Loucy (cell line): Measurements from ENCODE around the gene PKNOX2.

Experiments used
- CTCF ChIP-seq: fragments of 200-600 bp; sonication (generic); conservative IDR thresholded peaks from 2 replicates; pipeline ENCODE4 v1.5.1; 2014; ENCODE audit warnings: mild to moderate bottlenecking, antibody characterized with exemption, low read length
- EZH2phosphoT487 ChIP-seq: fragments of 200-600 bp; IDR thresholded peaks from 2 replicates; pipeline ENCODE4 v1.6.1; 2018; ENCODE audit warnings: antibody characterized with exemption, mild to moderate bottlenecking, moderate library complexity, borderline replicate concordance

GRCh38 chr11:125449565-125449964 is 285.0 kb downstream of the PKNOX2 start:
- TF ChIP-seq CTCF (no peak), EZH2phosphoT487 (no peak)
